Type B pancreatic cell (in vitro differentiated cells): ENCODE data around the gene PFDN2. TPM values are rescaled to one million over a fixed set of nuclear protein-coding genes. Genes with fewer than 3 reads are reported as not detected.

Source experiments
- DNase-seq: peaks from one replicate; pipeline ENCODE4 v3.0.0; 2021; ENCODE audit warnings: mixed read lengths; ENCODE audit not compliant: unreplicated experiment; ENCODE audit errors: extremely low spot score
- H3K27ac Mint-ChIP-seq: 2 replicates; pipeline ENCODE4 v1.8.0; 2021; ENCODE audit warnings: mild to moderate bottlenecking, mixed read lengths
- H3K27me3 Mint-ChIP-seq: 2 replicates; pipeline ENCODE4 v1.8.0; 2021; ENCODE audit warnings: mixed read lengths
- H3K36me3 Mint-ChIP-seq: 2 replicates; pipeline ENCODE4 v1.8.0; 2021; ENCODE audit warnings: mixed read lengths
- H3K4me1 Mint-ChIP-seq: one replicate; pipeline ENCODE4 v1.8.0; 2021; ENCODE audit warnings: mixed read lengths; ENCODE audit not compliant: unreplicated experiment
- H3K4me3 Mint-ChIP-seq: 2 replicates; pipeline ENCODE4 v1.8.0; 2021; ENCODE audit warnings: mild to moderate bottlenecking, mixed read lengths
- H3K9me3 Mint-ChIP-seq: 2 replicates; pipeline ENCODE4 v1.8.0; 2021; ENCODE audit warnings: mixed read lengths
- CTCF ChIP-seq: fragments of 200-600 bp; sonication (generic); conservative IDR thresholded peaks from 2 replicates; pipeline ENCODE4 v1.5.0; 2021; ENCODE audit warnings: antibody characterized with exemption, mild to moderate bottlenecking
- total RNA-seq: library from RNA; stranded (reverse); gene quantifications from 2 replicates; pipeline ENCODE4 v1.2.1, GENCODE V29; 2021; ENCODE audit warnings: low replicate concordance

The PFDN2 gene
- total RNA-seq, 1 donor from 2014 or later, result 50.9 TPM

GRCh38 chr1:161074676-161075368 is 43.0 kb downstream of the PFDN2 start:
- H3K36me3 Mint-ChIP-seq, result peaks cover 8% of the 10 kb centered on the region
- H3K27me3 Mint-ChIP-seq, result no peaks in the 10 kb centered on the region
- H3K4me1 Mint-ChIP-seq, result no peaks in the 10 kb centered on the region
- no peak for DNase-seq
- no peaks in the 10 kb centered on the region for H3K9me3 Mint-ChIP-seq
- peak overlapping the region; percentile 91 for H3K27ac Mint-ChIP-seq
- peak overlapping the region; percentile 55 for H3K4me3 Mint-ChIP-seq
- TF ChIP-seq CTCF, result no peak

GRCh38 chr1:161073474-161074121 is 44.2 kb downstream of the PFDN2 start:
- TF ChIP-seq CTCF, result no peak
- peak overlapping the region; percentile 91 for H3K27ac Mint-ChIP-seq
- H3K27me3 Mint-ChIP-seq, result no peaks in the 10 kb centered on the region
- H3K4me3 Mint-ChIP-seq, result peak overlapping the region; percentile 11
- DNase-seq, result no peak
- H3K4me1 Mint-ChIP-seq, result no peaks in the 10 kb centered on the region
- peaks cover 4% of the 10 kb centered on the region for H3K36me3 Mint-ChIP-seq
- no peaks in the 10 kb centered on the region for H3K9me3 Mint-ChIP-seq

- TF ChIP-seq CTCF, result no peak
- DNase-seq, result no peak
- no peak overlapping the region for H3K4me3 Mint-ChIP-seq
- no peaks in the 10 kb centered on the region for H3K4me1 Mint-ChIP-seq
- no peaks in the 10 kb centered on the region for H3K27me3 Mint-ChIP-seq
- H3K27ac Mint-ChIP-seq, result peak overlapping the region; percentile 91
- peaks cover 4% of the 10 kb centered on the region for H3K36me3 Mint-ChIP-seq
- no peaks in the 10 kb centered on the region for H3K9me3 Mint-ChIP-seq
Measured at GRCh38 chr1:161072751-161073449, 44.9 kb downstream of the PFDN2 start.

GRCh38 chr1:161071886-161072371 is 45.9 kb downstream of the PFDN2 start:
- Mint-ChIP-seq H3K27ac (peak overlapping the region; percentile 63), H3K27me3 (no peaks in the 10 kb centered on the region), H3K4me3 (peak overlapping the region; percentile 49), H3K9me3 (no peaks in the 10 kb centered on the region), H3K4me1 (no peaks in the 10 kb centered on the region), H3K36me3 (peaks cover 4% of the 10 kb centered on the region)
- DNase-seq, result no peak
- peak; percentile 79 for TF ChIP-seq CTCF

- no peak for DNase-seq
- H3K4me3 Mint-ChIP-seq, result no peak overlapping the region
- no peaks in the 10 kb centered on the region for H3K9me3 Mint-ChIP-seq
- no peaks in the 10 kb centered on the region for H3K4me1 Mint-ChIP-seq
- H3K36me3 Mint-ChIP-seq, result peaks cover 4% of the 10 kb centered on the region
- H3K27ac Mint-ChIP-seq, result peak overlapping the region; percentile 31
- no peak for TF ChIP-seq CTCF
- H3K27me3 Mint-ChIP-seq, result peaks cover 3% of the 10 kb centered on the region
Measured at GRCh38 chr1:161070761-161071160, 47.1 kb downstream of the PFDN2 start.
